HG02798 (cell line): ENCODE data around the gene IRS1.

Experiments
- ATAC-seq: cut with Tn5 transposase; IDR thresholded peaks from one replicate; pipeline ENCODE4 v1.9.1; 2021; ENCODE audit warnings: mild to moderate bottlenecking; ENCODE audit not compliant: unreplicated experiment, poor library complexity

Gene IRS1

DNA sequence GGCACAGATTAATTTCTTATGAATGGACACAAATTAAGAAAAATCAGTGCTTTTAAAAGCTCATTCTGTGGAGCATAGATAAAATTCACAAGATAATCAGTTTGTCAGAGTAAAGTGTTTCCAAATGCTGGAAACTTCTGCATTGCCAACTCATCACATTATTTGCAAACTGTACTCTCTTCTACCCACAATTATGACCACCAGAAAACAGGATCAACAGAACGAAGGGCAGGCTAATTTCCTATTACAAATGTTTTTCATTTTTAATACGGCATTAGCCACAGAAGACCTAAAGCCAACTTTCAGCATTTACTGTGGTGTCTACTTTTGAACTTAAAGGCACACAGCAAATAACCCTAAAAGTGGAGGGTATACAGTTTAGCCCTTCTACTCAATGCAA is 6.0 kb downstream of the IRS1 start:
- no peak for ATAC-seq

GRCh38 chr2:226792155-226792881 is 7.3 kb downstream of the IRS1 start:
- no peak for ATAC-seq

DNA sequence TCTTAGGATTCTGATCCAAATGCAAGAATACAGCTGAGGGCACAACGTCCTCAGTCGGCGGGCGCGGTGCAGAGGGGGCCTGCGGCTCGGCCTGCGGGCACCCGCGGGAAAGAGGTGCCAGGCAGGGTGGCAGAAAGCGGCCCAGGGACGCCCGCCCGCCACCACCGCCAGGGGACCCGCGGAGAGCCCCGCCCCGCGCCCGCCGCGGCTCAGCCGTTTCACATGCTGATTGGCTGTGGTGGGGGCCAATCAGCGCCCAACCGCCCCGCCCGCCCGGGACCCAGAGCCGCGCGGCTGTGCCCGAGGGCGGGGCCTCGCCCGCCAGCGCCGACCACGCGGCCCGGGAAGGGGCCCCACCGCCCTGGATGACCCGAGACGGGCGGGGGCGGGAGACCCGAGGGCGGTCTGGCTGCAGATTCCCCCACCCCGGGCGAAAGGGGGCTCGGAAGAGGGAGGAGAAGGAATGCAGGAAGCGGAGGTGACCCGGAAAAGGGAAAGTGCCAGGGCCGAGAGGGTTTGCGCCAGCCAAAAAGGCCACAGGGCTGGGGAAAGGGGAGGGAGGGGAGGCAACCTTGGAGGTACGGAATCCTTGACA is 8.0 kb downstream of the IRS1 start:
- ATAC-seq = peak; percentile 99

GRCh38 chr2:226791056-226791486 is 8.5 kb downstream of the IRS1 start:
- peak; percentile 68 for ATAC-seq

GRCh38 chr2:226790431-226790830 is 9.2 kb downstream of the IRS1 start:
- ATAC-seq = no peak

DNA sequence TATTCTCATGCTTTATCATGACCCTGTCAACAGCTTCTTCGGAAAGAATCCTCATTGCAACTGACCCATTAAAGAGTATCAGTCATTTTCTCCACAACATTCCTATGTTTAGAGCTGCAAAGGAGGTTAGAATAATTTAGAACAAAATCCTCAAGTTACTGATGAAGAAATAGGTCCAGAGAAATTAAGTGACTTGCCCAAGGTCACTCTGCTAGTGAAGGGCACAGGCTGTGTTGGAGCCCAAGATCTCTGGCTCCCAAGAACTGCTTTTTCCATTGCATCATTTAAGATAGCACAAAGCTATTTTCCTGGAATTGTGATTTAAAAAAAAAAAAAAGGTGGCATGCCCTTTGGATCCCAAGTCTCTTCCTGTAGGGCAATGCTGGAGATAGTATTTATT is 9.6 kb downstream of the IRS1 start:
- no peak for ATAC-seq

GRCh38 chr2:226788881-226789490 is 10.6 kb downstream of the IRS1 start:
- ATAC-seq = no peak

DNA sequence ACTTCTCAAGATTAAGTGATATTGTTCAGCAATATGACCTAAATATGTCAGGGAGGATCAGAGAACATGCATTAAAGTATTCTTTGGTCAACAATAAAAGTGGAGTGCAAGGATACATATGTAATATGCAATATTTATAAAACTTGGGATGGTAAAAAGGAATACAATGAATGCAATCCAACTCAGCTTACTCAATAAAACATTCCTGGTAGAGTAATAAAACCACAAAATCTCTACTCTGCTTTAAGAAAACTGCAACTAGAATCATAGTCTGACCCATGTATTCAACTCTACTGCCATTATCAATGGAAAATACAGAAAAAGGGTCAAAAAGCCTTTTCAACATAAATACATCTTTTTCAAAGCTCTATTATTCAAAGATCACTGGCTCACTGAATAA is 11.6 kb downstream of the IRS1 start:
- ATAC-seq = no peak

GRCh38 chr2:226783885-226784284 is 15.7 kb downstream of the IRS1 start:
- ATAC-seq = no peak

DNA sequence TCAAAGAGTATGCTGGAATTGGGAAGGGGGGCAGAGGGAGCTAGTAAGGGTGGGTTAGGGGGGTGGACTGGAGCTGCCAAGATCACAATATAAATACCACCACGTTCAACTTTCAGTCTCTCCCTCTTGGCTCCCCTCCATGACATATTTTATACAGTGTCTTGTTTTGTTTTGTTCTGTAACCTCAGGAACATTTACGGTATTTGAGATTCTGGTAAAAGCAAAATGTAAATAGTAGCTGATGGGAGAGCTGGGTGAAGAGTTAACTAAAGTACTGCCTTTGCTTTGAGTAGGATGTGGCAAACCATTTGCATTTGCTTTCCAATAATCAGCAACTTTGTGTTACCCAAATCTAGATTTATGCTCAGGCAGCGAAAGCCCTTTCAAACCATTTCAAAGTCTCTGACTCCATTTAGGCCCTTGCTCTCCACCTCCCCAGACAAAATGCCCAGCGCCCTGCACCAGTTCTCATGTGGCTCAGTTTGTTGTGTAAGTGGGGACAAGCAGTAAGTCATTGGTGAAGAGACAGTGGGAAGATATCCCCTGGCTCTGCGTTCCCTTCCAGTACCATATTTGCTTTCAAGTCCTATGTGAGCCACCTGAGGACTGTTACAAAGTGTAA is 17.4 kb downstream of the IRS1 start:
- no peak for ATAC-seq

DNA sequence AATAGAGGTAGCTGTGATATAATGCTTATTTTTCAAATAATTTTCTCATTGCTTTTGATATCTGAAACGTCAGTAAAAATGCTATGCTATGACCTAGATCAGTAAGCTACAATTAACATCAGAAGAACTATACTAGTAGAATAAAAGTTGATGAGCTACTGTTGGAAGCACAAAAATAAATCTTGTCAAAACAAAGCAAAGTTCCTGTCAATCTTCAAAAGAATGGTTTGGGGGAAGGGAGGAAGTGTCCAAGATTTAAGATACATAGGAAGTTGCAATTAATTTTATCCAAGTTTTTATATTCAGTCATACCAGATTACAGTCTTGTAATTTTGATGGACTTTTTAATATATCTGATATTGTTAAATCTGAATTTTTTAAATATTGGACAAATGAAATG is 19.2 kb downstream of the IRS1 start:
- ATAC-seq = no peak

GRCh38 chr2:226777611-226778010 is 22.0 kb downstream of the IRS1 start:
- ATAC-seq = no peak

DNA sequence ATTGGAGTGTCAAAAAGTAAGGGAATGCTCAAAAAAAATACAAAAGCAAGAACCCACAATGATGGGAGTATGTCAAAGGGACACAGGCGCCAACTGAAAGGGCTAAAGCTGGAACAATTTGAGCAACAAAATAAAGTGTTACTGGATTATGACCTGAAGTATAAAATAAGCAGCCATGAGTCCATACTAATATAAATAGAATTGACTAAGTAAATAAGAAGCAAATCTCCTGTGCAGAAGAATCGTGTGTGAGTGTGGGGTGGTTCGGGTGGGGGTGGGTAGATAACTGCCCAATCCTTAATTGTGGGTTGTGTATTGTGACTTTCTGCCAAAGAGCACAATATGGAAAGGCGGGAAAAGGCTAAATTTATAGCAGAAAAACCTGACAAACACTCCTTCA is 23.5 kb downstream of the IRS1 start:
- no peak for ATAC-seq

DNA sequence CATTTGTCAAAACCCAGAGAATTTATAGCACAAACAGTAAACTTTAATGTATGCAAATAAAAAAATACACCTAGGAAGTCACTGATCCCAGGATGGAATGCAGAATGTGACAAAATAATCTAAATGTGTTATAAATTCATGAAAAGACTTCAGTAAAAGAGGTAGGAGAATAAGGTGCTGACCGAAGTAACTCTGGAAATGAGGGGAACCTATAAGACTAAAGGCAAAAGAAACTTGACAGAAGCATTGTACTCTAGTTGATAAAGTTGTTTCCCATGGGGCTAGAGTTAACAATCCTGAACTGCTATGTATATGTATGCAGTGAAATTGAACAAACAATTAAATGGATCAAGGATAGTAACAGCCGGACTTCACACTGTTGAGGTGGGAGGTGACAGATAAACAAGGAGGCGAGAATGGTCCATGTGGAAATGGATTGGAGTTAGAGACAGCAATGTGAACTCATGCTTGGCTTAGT is 24.5 kb downstream of the IRS1 start:
- ATAC-seq = no peak

- peak; percentile 38 for ATAC-seq
Measured at GRCh38 chr2:226773291-226773690, 26.3 kb downstream of the IRS1 start.

GRCh38 chr2:226772389-226773179 is 27.0 kb downstream of the IRS1 start:
- ATAC-seq = peak; percentile 96

- no peak for ATAC-seq
Measured at GRCh38 chr2:226771067-226771466, 28.6 kb downstream of the IRS1 start.

DNA sequence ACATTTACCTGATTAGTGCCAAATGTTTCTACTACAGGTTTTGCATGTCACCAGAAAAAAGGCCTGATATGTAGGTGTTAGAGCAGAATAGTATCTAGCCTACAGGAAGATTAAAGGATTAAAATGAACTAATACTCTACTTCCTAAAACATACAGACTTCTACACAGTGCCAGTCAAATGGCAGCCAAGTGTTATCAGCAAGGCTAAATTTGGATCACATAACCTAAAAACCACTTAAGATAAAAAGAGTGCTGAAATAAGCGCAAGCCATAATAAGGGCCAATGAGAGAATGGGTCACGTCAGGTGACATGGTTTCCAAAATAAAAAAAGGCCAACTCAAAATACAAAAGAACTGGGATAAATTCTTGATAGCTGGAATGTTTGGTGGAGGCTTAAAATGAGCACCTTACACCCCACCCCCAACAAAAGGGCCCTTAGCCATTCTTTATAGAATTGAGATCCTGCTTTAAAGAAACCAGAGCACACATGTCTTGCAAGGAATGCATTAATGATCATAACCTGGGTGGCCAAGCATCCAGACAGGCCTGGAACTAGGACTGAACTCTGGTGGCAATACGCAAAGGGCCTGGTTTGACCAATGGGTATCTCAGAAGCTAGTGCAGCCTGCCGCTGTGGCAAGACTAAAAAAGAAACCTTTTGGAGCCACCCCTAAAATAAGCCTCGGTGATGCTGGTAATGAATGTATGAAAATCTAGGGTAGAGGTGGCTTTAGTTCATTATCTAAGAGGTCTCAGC is 32.4 kb downstream of the IRS1 start:
- no peak for ATAC-seq

GRCh38 chr2:226766352-226767055 is 33.1 kb downstream of the IRS1 start:
- no peak for ATAC-seq
